ENCODE data around the gene RGMB. TPM values are rescaled to one million over a fixed set of nuclear protein-coding genes. Genes with fewer than 3 reads are reported as not detected.

RGMB gene
- total RNA-seq, 6 experiments from 2014 or later: 219 to 288 (median 235) TPM

DNA sequence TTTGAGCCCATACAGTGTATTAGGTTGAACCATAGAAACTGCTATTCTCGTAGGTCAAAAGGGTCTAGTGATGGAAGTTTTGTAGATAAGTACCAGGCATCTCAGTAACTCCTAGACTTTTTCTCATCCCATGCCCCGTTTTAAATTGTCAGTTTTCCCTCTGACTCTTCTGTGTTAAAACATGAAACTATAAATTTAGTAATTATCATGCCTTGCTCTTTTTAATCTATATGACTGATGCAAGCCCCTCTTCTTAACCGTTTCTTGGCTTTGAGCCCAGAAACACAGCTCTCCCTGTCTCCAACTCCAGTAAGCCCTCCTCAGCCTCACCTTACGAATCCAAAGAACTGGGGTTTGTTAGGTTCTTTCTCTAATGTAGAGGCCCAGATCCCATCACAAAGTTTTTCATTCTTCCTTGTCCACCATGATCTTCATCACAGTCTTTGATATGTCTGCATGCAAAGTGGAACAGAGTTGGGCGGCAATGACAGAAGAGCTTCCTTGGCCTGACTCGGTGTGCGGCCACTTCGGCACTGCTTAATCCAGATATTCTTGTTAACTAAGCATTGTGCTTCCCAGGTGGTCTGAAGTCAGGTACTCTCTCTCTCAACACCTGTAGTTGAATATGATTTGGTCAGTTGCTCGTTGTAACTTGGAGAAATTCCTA is 21.1 kb downstream of the RGMB start:
- peaks cover 4% of the 10 kb centered on the region; the same call in 1 of the 2 replicates for H3K9me3 Mint-ChIP-seq
- peaks cover 20% of the 10 kb centered on the region for H3K27me3 Mint-ChIP-seq (ENCODE audit: insufficient read depth)
- no peak for DNase-seq
- peaks cover 91% of the 10 kb centered on the region for H3K4me1 Mint-ChIP-seq (ENCODE audit: low read depth)
- peaks cover 51% of the 10 kb centered on the region for H3K36me3 Mint-ChIP-seq (ENCODE audit: low read depth)
- TF ChIP-seq, protein P1, sequence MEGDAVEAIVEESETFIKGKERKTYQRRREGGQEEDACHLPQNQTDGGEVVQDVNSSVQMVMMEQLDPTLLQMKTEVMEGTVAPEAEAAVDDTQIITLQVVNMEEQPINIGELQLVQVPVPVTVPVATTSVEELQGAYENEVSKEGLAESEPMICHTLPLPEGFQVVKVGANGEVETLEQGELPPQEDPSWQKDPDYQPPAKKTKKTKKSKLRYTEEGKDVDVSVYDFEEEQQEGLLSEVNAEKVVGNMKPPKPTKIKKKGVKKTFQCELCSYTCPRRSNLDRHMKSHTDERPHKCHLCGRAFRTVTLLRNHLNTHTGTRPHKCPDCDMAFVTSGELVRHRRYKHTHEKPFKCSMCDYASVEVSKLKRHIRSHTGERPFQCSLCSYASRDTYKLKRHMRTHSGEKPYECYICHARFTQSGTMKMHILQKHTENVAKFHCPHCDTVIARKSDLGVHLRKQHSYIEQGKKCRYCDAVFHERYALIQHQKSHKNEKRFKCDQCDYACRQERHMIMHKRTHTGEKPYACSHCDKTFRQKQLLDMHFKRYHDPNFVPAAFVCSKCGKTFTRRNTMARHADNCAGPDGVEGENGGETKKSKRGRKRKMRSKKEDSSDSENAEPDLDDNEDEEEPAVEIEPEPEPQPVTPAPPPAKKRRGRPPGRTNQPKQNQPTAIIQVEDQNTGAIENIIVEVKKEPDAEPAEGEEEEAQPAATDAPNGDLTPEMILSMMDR (IDR thresholded peaks at IDR 0.05): no peak
- H3K4me3 Mint-ChIP-seq: peak overlapping the region; percentile 32
- peak overlapping the region; percentile 82 for H3K27ac Mint-ChIP-seq

DNA sequence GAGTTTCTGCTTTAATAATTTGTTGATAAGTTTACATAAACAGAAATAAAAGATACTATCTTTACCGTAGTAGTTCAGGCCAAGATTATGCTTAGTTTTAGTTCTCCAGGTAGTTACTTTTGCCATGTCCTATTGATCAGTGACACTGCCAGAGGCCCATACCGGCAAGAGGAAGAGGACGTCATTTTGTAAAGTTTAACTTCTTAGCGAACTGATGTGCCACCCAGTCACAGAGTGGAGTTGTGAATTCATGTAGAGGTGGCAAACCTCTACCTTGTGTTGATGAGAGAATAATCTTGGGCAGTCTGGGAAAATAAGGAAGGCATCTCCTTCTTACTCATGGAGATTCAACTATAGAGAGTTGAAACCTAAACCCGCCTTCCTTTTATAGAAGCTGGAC is 21.8 kb downstream of the RGMB start:
- Mint-ChIP-seq H3K36me3 (ENCODE audit: low read depth) (peaks cover 45% of the 10 kb centered on the region), H3K27ac (peak overlapping the region; percentile 82), H3K4me3 (peak overlapping the region; percentile 32), H3K27me3 (ENCODE audit: insufficient read depth) (peaks cover 20% of the 10 kb centered on the region), H3K9me3 (peaks cover 4% of the 10 kb centered on the region; the same call in 1 of the 2 replicates), H3K4me1 (ENCODE audit: low read depth) (peaks cover 84% of the 10 kb centered on the region)
- DNase-seq: no peak
- TF ChIP-seq, protein P1 (IDR thresholded peaks at IDR 0.05): no peak

DNA sequence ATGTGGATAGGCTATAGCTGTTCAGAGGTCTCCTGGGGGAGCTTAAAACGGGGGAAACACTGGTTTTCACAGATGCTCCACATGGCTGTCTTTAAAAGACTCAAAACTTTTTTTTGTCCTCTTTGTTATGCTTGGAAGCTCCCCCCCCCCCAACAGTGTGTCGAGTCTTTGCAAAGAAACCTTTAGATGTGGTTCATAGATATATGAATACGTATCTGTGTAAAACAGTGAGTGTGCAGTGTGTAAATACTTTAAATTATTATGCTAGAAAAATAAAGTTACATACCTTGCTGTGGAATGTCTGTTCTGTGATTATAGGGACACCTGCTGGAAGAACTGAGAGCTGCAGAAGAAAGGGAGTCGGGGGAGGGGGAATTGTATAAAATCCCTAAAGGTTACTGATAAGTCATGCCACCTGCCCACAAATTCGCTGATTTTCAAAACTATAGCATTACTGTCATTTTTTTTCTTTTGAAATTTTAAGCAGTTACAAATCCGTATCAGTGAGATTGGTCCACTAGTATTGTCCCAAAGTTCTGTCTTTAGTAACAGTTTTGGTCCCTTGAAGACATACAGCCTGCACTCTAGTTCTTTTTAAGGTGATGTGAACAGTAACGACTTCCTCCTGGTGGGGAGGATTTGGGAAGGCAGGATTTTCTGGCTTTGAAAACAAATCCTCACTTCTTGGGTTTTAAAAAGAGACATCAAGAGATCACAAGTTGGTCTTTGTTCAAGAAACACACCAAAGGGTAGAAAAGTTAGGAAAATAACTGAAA is 22.9 kb downstream of the RGMB start:
- Mint-ChIP-seq H3K4me3 (no peak overlapping the region; the same call in 1 of the 2 replicates), H3K9me3 (peaks cover 4% of the 10 kb centered on the region; the same call in 1 of the 2 replicates), H3K4me1 (ENCODE audit: low read depth) (peaks cover 72% of the 10 kb centered on the region), H3K27me3 (ENCODE audit: insufficient read depth) (peaks cover 20% of the 10 kb centered on the region), H3K27ac (peak overlapping the region; percentile 82), H3K36me3 (ENCODE audit: low read depth) (peaks cover 34% of the 10 kb centered on the region)
- DNase-seq: peak; percentile 71
- TF ChIP-seq, protein P1 (IDR thresholded peaks at IDR 0.05): peak; percentile 86

DNA sequence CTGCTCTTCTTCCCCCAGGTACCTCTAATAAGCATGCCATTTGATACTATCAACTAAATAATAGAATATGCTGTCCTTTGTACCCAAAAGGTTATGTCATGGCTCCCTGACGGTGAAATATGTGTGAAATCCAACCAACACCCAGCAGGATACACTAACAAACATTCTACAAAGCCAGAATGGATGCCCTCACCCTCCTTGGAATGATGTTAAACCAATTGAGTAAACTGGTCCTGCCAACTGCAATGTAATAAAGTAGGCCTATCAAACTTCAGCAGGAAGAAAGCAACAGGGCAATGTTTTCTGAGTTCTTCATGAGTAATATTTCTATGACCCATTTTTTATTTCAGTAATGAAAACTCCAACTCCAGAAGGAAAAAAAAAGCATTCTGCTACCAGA is 24.9 kb downstream of the RGMB start:
- no peak overlapping the region for H3K4me3 Mint-ChIP-seq
- no peak for DNase-seq

DNA sequence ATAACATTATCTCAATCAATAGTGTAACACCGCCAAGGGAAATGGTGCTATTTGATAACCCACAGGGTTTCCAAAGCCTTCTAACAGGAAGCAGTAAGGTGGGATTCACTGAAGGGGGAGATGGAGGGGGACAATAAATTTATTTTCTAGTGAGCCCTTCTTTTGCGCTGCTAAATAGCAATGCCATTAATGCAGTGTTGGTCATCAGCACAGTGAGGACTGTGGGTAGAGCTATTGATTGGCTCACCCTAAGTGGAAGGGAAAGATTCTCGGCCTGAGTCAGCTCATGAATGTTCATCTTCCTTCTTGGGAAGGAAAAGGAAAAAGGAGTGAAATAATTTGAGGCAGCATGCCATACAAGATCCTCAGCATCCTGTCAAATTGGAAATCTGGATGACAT is 25.4 kb downstream of the RGMB start:
- Mint-ChIP-seq H3K4me3 (no peak overlapping the region), H3K27ac (peak overlapping the region; percentile 58), H3K4me1 (ENCODE audit: low read depth) (peaks cover 50% of the 10 kb centered on the region), H3K9me3 (peaks cover 4% of the 10 kb centered on the region; the same call in 1 of the 2 replicates), H3K36me3 (ENCODE audit: low read depth) (peaks cover 22% of the 10 kb centered on the region), H3K27me3 (ENCODE audit: insufficient read depth) (peaks cover 8% of the 10 kb centered on the region; the same call in 1 of the 2 replicates)
- DNase-seq: no peak
- TF ChIP-seq, protein P1 (IDR thresholded peaks at IDR 0.05): no peak

More for the DNA sequence above, 24.9 kb downstream of the RGMB start:
- H3K27ac Mint-ChIP-seq: peak overlapping the region; percentile 58
- TF ChIP-seq, protein P1 (IDR thresholded peaks at IDR 0.05): no peak
- peaks cover 10% of the 10 kb centered on the region for H3K27me3 Mint-ChIP-seq (ENCODE audit: insufficient read depth)
- H3K4me1 Mint-ChIP-seq (ENCODE audit: low read depth): peaks cover 53% of the 10 kb centered on the region
- H3K36me3 Mint-ChIP-seq (ENCODE audit: low read depth): peaks cover 24% of the 10 kb centered on the region
- H3K9me3 Mint-ChIP-seq: peaks cover 4% of the 10 kb centered on the region; the same call in 1 of the 2 replicates
